IPS-20b (cell line): Measurements from ENCODE around the gene KRT84.

Source experiments
- H3K27ac ChIP-seq: one replicate; pipeline ENCODE4 v1.5.1; 2013; ENCODE audit warnings: low read length
- H3K27me3 ChIP-seq: 2 replicates; pipeline ENCODE4 v1.6.1; 2013; ENCODE audit warnings: mild to moderate bottlenecking, low read length, inconsistent platforms; ENCODE audit not compliant: insufficient read depth
- H3K36me3 ChIP-seq: 2 replicates; pipeline ENCODE4 v1.6.1; 2013; ENCODE audit warnings: low read depth, mild to moderate bottlenecking, inconsistent platforms, low read length, moderate library complexity; ENCODE audit not compliant: insufficient read depth
- H3K4me1 ChIP-seq: 2 replicates; pipeline ENCODE4 v1.6.1; 2013; ENCODE audit warnings: mild to moderate bottlenecking, control low read depth, inconsistent platforms, low read length, moderate library complexity; ENCODE audit not compliant: insufficient read depth
- H3K4me3 ChIP-seq: 2 replicates; pipeline ENCODE4 v1.5.1; 2013; ENCODE audit warnings: mild to moderate bottlenecking, low read length, inconsistent platforms
- H3K9ac ChIP-seq: 2 replicates; pipeline ENCODE4 v1.6.1; 2013; ENCODE audit warnings: low read depth, mild to moderate bottlenecking, inconsistent platforms, low read length, moderate library complexity
- H3K9me3 ChIP-seq: 2 replicates; pipeline ENCODE4 v1.6.1; 2013; ENCODE audit warnings: mild to moderate bottlenecking, low read depth, low read length, inconsistent platforms; ENCODE audit not compliant: insufficient read depth

The KRT84 gene

DNA sequence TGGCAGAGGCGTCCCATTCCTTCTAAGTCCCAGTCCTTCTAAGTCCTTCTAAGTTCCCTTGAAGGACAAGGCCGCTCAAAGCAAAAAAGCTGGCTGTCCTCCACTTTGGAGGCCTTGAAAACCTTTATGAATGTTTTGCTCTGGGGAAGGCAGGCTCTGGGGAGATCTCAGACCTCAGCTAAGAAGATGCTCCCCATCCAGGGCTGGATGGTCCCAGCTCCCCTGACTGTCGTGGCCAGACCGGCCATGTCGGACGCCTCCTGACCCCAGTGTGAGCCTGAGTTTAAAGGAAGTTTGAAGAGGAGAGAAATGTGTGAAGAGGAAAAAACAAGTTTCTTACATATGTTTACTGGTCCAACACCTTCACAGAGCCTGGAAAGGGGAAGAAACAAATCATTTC lies 5.9 kb downstream of the KRT84 start:
- Histone ChIP-seq H3K9me3 (no peaks in the 10 kb centered on the region), H3K27ac (no peak overlapping the region), H3K9ac (no peak overlapping the region), H3K27me3 (no peaks in the 10 kb centered on the region), H3K36me3 (no peaks in the 10 kb centered on the region), H3K4me1 (no peaks in the 10 kb centered on the region), H3K4me3 (no peak overlapping the region)

DNA sequence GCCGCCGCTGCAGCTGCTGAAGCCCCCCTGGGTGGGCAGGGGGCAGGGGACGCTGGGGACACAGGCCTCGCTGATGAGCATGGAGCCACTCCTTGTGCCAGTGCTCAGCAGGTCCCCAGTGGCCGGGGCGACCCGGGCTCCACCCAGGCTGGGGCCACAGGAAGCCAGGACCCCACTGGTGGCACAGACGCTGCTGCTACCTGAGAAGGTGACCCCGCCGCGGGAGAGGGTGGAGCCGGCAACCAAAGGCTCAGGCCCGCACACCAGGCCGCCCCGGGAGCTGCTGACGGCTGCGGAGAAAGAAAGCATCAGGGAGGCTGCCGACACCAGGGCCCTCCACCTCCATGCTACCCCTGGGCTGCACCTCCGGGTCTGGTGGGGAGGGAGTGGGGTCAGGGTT lies 7.4 kb downstream of the KRT84 start:
- Histone ChIP-seq H3K27me3 (no peaks in the 10 kb centered on the region), H3K4me3 (no peak overlapping the region), H3K9me3 (no peaks in the 10 kb centered on the region), H3K4me1 (no peaks in the 10 kb centered on the region), H3K9ac (no peak overlapping the region), H3K27ac (no peak overlapping the region), H3K36me3 (no peaks in the 10 kb centered on the region)

DNA sequence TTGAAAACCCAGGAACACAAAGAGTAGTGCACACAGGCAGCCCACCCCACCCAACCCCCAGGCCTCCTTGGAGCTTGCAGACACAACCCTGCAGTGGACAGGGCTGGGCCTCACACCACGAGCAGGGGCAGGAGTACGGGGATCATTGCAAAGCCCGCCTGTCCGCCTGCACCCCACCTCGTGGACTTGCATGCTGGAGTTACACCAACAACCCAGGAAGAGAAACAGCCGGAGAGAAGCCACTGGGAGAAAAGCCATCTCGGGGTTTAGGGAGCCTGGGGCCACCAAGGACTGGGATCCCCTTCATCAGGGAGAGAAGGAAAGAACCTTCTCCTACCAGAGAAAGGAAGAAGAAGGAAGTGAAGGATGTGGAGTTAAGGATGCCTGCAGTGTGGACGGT lies 8.2 kb downstream of the KRT84 start:
- Histone ChIP-seq H3K9ac (no peak overlapping the region), H3K36me3 (no peaks in the 10 kb centered on the region), H3K27me3 (no peaks in the 10 kb centered on the region), H3K9me3 (no peaks in the 10 kb centered on the region), H3K27ac (no peak overlapping the region), H3K4me3 (no peak overlapping the region), H3K4me1 (no peaks in the 10 kb centered on the region)

DNA sequence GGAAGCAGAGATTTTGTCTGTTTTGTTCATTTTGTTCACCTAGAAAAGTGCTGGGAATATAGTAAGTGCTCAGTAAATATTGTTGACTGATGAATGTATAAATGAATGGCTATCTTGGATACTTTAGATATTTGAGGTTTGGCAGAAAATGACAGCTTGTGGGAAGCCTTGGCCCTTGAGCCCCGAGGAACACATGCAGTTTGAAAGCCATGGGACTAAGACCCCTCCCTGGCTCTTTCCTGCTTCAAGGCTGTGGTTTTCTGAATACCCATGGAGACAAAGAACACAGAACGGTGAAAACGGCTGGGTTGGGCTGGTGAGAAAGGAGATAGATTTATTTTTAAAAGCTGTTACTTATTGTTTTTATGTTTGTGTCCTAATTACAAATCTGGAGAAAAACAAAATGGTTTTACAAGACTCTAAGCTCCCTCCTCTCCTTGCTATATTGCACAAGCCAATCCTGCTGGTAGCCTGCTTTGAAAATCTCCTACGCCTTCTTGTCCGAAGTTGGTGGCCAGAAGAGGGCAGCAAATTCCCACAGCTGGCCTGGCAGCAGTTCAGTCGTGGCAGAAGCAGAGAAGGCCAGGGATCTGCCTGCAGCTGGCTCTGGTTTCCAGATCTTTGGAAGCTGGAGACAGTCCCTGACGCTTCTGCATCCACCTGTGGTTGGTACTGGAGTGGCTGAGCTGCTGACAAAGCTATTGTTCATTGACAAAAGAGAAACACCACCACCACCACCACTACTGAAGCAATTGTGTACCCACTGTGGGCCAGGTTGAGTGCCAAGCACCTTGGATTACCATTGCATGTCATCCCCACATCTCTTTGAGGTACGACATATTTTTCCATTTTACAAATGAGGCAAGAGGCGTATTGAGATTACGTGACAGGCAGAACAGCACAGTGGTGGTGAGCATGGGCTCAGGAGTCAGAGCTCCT lies 13.0 kb downstream of the KRT84 start:
- Histone ChIP-seq H3K4me1 (no peaks in the 10 kb centered on the region), H3K27me3 (peaks cover 3% of the 10 kb centered on the region; the same call in 1 of the 2 replicates), H3K27ac (no peak overlapping the region)

DNA sequence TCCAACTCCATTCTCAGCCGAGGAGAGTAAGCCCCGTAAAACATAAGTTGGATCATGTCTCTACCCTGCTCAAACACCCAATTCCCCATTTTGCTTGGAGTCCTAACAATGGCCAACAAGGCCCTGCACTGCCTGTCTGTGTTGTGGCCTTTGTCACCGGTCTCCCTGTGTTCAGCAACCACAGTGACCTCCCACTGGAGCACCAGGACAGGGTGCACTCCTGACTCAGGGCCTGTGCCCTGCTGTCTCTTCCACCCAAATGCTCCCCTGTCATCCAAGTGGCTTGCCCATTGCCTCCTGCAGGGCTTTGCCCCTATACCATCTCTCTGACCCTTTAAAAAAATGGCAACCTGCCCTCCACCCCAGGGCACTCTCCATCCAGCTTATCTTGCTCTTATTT lies 13.7 kb downstream of the KRT84 start:
- Histone ChIP-seq H3K27me3 (peaks cover 3% of the 10 kb centered on the region; the same call in 1 of the 2 replicates), H3K4me3 (no peak overlapping the region), H3K36me3 (no peaks in the 10 kb centered on the region), H3K4me1 (no peaks in the 10 kb centered on the region), H3K9ac (no peak overlapping the region), H3K27ac (no peak overlapping the region), H3K9me3 (no peaks in the 10 kb centered on the region)

More for the DNA sequence above, 13.0 kb downstream of the KRT84 start:
- no peaks in the 10 kb centered on the region for H3K36me3 ChIP-seq
- H3K9ac ChIP-seq = no peak overlapping the region
- no peaks in the 10 kb centered on the region for H3K9me3 ChIP-seq
- no peak overlapping the region for H3K4me3 ChIP-seq

DNA sequence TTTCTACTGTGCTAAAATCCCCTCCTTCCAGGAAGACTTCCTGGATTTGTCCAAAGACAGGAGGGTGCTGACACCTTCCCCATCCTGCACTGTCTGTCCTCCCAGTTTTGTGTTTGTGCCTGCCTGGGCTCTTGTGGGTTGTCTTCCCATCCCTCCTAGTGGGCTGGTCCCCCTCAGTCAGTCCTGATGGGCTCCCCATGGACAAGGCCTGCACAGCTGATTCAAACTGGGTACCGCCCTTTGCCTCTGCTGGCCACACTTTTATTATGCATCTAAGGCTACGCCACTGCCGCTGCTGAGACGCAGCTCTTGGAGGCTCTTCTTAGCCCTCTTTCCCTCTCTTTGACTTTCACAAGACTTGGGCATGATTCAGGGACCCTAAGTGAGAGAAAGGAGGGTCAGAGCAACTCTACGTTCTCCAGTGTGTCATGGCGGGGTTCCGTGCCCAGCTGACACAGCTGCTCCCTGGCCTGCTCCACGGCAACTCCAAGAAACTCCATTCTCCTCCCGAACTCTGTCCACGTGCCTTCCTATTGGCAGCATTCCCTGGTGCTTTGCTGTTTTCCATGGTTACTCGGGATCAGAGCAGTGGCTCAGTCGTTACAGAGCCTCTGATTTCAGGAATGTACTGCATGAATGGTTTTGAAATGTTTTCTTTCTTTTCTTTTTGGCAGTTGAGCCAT lies 14.4 kb downstream of the KRT84 start:
- Histone ChIP-seq H3K36me3 (no peaks in the 10 kb centered on the region), H3K4me3 (no peak overlapping the region), H3K9me3 (no peaks in the 10 kb centered on the region), H3K4me1 (no peaks in the 10 kb centered on the region), H3K27me3 (peaks cover 3% of the 10 kb centered on the region; the same call in 1 of the 2 replicates), H3K27ac (no peak overlapping the region), H3K9ac (no peak overlapping the region)

DNA sequence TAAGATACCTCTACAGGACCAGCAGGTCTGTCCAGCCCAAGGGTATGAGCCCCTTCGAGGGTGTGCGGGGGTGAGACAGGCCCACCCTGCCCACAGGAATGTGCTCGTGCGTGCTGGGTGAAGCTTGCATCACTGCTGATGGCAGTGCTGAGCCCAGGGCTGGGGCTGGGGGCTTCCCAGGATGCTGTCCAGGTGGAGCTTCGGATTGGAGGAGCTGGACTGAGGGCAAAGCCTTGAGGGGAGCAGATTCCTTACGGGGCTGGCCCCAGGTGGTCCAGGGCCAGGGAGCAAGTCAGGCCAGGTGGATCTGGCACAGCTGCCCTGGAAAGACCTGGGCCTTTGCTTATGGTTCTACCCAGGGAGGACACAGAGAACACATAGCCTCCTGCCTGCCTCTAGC lies 15.6 kb downstream of the KRT84 start:
- Histone ChIP-seq H3K9me3 (no peaks in the 10 kb centered on the region), H3K27me3 (peaks cover 3% of the 10 kb centered on the region; the same call in 1 of the 2 replicates), H3K4me1 (no peaks in the 10 kb centered on the region), H3K36me3 (no peaks in the 10 kb centered on the region), H3K4me3 (no peak overlapping the region), H3K9ac (no peak overlapping the region), H3K27ac (no peak overlapping the region)

DNA sequence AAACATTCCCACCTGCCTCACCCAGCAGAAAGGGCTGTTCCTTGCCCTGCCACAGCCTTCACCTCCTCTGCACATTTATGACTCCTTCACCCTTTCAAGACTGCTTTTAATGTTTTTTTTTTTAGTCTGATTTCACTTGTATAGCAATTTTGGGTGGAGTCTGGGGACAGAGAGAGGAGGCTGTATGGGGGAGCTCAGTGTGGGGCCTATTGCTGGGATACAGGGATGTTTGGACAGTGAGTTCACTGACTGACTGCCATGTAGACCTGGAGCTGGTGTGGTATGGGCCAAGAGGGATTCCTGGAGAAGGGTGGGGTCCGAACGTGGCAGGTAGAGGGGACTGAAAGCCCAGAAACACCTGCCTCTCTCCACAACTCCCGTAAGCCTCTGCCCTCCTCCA lies 16.2 kb downstream of the KRT84 start:
- Histone ChIP-seq H3K9me3 (no peaks in the 10 kb centered on the region), H3K27me3 (peaks cover 3% of the 10 kb centered on the region; the same call in 1 of the 2 replicates), H3K27ac (no peak overlapping the region), H3K36me3 (no peaks in the 10 kb centered on the region), H3K4me1 (no peaks in the 10 kb centered on the region), H3K9ac (no peak overlapping the region), H3K4me3 (no peak overlapping the region)

DNA sequence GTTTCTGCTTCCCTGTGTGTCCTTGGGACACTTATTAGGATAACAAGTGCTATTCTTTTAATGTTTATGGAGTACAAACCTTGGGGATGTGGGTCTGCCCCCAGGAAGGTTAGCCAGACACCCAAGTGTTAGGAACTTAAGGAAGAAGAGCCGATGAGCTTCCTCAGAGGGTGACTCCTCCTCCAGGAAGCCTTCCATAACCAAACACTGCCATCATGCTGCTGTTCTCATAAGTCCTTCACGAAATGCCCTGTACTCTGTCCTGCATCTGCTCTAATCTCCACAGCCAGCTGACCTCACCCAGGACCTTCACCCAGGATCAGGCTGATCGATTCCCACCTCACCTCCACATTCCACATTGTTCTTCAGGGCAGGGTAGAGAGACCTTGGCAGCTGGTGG lies 16.9 kb downstream of the KRT84 start:
- Histone ChIP-seq H3K27ac (no peak overlapping the region), H3K36me3 (no peaks in the 10 kb centered on the region), H3K27me3 (peaks cover 3% of the 10 kb centered on the region; the same call in 1 of the 2 replicates), H3K4me1 (no peaks in the 10 kb centered on the region), H3K9me3 (no peaks in the 10 kb centered on the region), H3K9ac (no peak overlapping the region), H3K4me3 (no peak overlapping the region)

DNA sequence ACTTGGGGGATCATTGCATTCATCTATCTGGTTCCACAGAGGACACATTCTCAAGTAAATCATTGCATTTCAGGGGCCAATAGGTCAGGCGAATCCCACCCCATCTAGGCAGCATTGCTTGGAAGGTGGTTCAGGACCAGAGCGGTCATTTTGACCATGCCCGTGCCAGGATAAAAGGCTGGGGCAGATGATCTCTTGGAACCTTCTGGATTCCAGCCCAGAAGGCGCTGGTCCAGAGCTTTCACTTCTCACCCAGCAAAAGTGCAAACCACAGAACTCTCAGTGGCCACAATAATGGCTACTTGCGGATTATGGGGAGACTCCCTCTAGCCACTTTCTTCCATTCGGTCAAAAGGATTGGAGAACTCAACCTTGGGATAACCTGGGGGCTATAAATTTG lies 17.6 kb downstream of the KRT84 start:
- no peak overlapping the region for H3K27ac ChIP-seq
- no peaks in the 10 kb centered on the region for H3K4me1 ChIP-seq
- peaks cover 3% of the 10 kb centered on the region; the same call in 1 of the 2 replicates for H3K27me3 ChIP-seq

DNA sequence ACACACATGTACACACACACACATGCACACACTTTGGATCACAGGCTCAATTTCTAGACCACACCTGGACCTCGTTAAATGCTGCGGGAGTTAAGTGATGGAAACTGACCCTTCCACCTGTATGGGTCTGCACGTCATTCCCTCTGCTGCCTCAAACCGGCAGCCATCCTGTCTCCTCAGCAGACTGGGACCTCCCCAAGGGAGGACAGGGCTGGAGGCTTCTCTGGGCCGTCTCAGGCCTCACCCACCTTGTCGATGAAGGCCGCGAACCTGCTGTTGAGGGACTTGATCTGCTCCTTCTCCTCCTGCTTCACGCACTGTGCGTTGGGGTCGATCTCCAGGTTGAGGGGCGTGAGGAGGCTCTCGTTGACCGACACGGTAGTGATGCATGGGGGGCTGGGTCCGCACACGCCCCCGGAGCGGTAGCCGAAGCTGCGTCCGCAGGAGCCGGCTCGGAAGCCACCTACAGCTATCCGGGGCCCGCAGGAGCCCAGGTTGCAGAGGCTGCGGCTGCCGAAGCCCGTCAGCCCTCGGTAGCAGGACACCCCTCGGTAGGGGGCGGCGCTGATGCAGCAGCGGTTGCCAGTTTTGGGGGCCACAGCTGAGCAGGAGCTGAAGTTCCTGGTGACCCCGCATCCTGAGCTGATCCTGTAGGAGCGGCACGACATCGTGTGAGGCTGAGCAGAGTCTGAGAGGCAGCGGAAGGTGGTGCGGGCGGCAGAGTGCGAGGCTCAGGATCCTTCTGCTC lies 18.5 kb downstream of the KRT84 start, which contains the start of gene KRT85:
Gene KRT85 (minus strand): TSS at position 744 of the 748 bp plus-strand sequence. CDS start 76 bp downstream, at position 668.
- Histone ChIP-seq H3K9me3 (no peaks in the 10 kb centered on the region), H3K9ac (no peak within 1 kb of the TSS), H3K4me3 (no peak within 1 kb of the TSS), H3K27ac (no peak within 1 kb of the TSS), H3K36me3 (no peaks in the 10 kb centered on the region), H3K4me1 (no peaks in the 10 kb centered on the region), H3K27me3 (peaks cover 3% of the 10 kb centered on the region; the same call in 1 of the 2 replicates)

More for the DNA sequence above, 17.6 kb downstream of the KRT84 start:
- Histone ChIP-seq H3K9ac (no peak overlapping the region), H3K36me3 (no peaks in the 10 kb centered on the region), H3K9me3 (no peaks in the 10 kb centered on the region), H3K4me3 (no peak overlapping the region)
